ENCODE measurements around the gene ZNF516.

Gene ZNF516

GRCh38 chr18:76378526-76379215 lies 116.4 kb downstream of the ZNF516 start:
- no peak for DNase-seq

- DNase-seq, result no peak
Measured at GRCh38 chr18:76377359-76377756, 117.7 kb downstream of the ZNF516 start.

- no peak for DNase-seq
Measured at GRCh38 chr18:76376668-76377358, 118.2 kb downstream of the ZNF516 start.

- no peak for DNase-seq
Measured at GRCh38 chr18:76376225-76376624, 118.8 kb downstream of the ZNF516 start.

- DNase-seq, result no peak
Measured at GRCh38 chr18:76374330-76375281, 120.4 kb downstream of the ZNF516 start.

- DNase-seq, result no peak
Measured at GRCh38 chr18:76373297-76373696, 121.7 kb downstream of the ZNF516 start.

GRCh38 chr18:76371301-76372203 lies 123.5 kb downstream of the ZNF516 start:
- no peak for DNase-seq

GRCh38 chr18:76370686-76371085 lies 124.4 kb downstream of the ZNF516 start:
- no peak for DNase-seq

- DNase-seq, result no peak
Measured at GRCh38 chr18:76370201-76370600, 124.8 kb downstream of the ZNF516 start.

GRCh38 chr18:76369791-76370190 lies 125.3 kb downstream of the ZNF516 start:
- DNase-seq, result no peak

GRCh38 chr18:76368976-76369375 lies 126.1 kb downstream of the ZNF516 start:
- no peak for DNase-seq

GRCh38 chr18:76368271-76368670 lies 126.8 kb downstream of the ZNF516 start:
- no peak for DNase-seq

GRCh38 chr18:76367168-76368125 lies 127.6 kb downstream of the ZNF516 start:
- no peak for DNase-seq

- DNase-seq, result no peak
Measured at GRCh38 chr18:76365561-76365960, 129.5 kb downstream of the ZNF516 start.

- DNase-seq, result no peak
Measured at GRCh38 chr18:76364282-76365259, 130.5 kb downstream of the ZNF516 start.

- no peak for DNase-seq
Measured at GRCh38 chr18:76363436-76364120, 131.5 kb downstream of the ZNF516 start.

GRCh38 chr18:76362676-76363075 lies 132.4 kb downstream of the ZNF516 start:
- no peak for DNase-seq

- no peak for DNase-seq
Measured at GRCh38 chr18:76361219-76361618, 133.8 kb downstream of the ZNF516 start.

- DNase-seq, result no peak
Measured at GRCh38 chr18:76359909-76360308, 135.1 kb downstream of the ZNF516 start.
